Measurements from ENCODE around the gene PSMD13.
A peak's percentile ranks its signal among the peaks of the same experiment; 100 is the strongest.
"Not testable (repeated sequence)": the region's sequence is repeated elsewhere in the genome, so short reads cannot be mapped to it uniquely, and the experiment has no call there.

The PSMD13 gene

DNA sequence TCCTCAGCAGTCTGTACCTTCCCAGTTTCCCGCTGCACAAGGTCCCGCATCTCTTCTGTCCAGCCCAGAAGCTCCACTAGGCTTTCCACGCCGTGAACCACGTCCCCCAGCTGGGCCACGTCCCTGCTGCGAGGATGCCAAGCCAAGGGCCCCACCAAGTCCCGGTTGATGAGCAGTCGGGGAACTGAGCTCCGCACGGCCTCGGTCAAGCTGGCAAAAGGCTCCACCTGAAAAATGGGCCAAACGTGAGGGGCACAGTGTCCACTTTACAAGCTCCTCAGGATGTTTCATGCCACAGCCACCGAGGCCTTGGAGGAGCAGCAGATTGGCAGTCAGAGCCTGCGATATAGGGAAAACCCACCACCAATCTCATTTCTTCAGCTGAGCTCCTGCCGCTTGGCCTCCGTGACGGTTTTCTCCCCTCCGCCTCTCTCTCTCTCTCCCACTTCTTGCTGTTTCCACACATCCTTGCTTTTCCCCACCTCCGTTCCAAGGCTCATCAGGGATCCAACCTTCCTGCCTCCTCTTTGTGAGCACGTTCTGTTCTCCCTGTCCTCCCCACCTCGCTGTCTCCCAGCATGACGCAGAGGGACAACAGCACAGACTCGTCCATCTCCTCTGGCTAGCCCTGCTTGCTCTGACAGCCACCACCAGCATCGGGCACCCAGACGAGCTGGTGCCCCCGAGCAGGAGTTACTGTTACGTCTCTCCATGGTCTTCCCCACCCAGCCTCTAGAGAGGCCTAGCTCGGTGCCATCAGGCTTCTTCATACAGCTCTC lies 17.8 kb upstream of the PSMD13 start:
- no peak for DNase-seq (ENCODE audit: low read depth)

DNA sequence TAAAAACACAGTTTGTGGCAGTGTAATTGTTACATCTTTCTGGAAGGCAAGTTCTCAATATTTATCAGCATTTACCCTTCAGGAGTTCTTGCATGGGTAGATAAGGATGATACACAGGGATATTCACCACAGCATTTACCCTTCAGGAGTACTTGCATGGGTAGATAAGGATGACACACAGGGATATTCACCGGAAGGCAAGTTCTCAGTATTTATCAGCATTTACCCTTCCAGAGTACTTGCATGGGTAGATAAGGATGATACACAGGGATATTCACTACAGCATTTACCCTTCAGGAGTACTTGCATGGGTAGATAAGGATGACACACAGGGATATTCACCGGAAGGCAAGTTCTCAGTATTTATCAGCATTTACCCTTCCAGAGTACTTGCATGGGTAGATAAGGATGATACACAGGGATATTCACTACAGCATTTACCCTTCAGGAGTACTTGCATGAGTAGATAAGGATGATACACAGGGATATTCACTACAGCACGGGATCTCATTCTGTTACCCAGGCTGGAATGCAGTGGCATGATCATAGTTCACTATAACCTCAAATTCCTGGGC lies 16.0 kb upstream of the PSMD13 start:
- not testable (repeated sequence) for DNase-seq (ENCODE audit: low read depth)

DNA sequence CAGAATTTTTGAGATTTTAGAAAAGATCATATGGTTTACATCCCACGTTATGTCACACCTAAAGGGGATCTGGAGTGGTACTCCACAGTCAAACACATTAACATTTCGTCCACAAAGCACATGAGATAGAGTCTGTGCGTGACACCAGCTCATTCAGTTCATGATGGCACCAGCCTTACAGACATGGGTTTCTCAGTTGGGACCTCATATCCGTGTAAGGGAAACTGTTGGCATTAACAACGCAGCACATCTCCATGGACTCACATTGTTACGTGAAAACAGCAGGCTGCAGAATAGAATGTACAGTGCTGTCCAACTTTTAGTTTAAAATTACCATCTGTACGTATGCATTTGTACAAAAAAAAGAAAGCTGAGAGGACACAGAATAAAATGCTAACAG lies 15.2 kb upstream of the PSMD13 start:
- no peak for DNase-seq (ENCODE audit: low read depth)

- DNase-seq (ENCODE audit: low read depth), result no peak
Observed at GRCh38 chr11:221998-222789, 14.6 kb upstream of the PSMD13 start.

DNA sequence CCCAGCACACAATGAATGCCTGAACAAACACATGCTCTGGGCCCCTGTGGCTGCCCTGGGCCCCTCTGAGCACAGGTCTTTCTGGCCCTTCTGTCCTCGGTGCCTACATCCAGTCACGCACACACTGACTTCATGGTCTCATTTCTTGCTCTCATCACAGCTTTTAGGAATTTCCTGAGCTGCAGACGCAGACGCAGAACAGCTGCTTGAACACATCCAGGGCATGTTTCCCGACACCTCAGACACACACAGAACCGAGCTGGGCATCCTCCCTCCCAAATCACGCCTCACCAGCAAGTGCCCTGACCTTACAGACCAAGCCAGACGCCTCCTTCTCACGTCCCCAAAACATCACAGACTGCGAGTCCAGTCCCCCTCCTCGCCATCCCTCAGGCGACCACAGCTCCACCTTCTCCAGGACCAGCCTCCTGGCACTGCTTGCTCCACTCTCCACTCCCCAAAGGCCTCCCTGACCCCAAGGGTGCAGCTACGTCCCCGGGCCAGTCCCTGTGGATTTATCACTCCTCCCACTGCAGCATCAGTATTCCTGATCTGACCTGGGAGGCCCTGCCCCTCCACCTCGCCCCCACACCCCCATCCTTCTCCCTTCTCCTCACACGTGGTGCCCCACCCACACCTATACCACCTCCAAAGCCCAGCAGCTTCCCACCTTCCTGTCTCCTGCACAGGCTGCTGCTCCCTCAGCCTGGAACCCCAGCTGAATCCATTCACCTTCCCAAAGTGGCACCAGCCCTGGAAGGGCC lies 13.6 kb upstream of the PSMD13 start:
- no peak for DNase-seq (ENCODE audit: low read depth)

DNA sequence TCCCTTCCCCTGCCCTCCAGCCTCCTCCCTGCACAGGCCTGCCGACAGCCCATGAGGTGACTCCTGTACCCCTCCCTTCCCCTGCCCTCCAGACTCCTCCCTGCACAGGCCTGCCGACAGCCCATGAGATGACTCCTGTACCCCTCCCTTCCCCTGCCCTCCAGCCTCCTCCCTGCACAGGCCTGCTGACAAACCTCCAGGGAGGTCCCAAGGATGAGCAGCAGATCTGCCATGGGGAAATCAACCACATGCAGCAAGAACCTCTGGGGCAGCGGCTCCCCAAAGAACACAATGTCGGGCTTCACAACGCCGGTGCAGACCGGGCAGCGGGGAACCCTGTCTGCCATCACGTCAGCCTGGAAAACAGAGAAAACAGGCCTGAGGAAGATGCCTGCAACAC lies 12.9 kb upstream of the PSMD13 start:
- DNase-seq (ENCODE audit: low read depth), result no peak

DNA sequence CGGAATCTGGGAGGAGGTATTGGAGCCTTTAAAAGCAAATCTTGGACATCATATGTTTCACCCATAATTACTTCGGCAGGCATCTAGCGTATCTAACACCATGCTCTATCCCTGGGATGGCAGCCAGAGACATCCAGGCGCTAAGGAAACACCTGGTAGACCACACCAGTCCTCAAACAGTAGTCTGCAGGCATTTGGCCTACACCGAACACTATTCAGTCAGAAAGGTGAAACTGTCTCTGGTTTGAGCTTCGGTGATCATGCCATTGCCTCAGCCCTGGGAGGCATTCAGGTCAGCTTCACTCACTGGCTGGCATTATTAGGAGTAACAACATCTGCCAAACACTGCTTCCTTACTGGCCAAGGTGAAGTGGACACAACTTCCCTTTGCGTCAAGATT lies 12.4 kb upstream of the PSMD13 start:
- DNase-seq (ENCODE audit: low read depth), result no peak

DNA sequence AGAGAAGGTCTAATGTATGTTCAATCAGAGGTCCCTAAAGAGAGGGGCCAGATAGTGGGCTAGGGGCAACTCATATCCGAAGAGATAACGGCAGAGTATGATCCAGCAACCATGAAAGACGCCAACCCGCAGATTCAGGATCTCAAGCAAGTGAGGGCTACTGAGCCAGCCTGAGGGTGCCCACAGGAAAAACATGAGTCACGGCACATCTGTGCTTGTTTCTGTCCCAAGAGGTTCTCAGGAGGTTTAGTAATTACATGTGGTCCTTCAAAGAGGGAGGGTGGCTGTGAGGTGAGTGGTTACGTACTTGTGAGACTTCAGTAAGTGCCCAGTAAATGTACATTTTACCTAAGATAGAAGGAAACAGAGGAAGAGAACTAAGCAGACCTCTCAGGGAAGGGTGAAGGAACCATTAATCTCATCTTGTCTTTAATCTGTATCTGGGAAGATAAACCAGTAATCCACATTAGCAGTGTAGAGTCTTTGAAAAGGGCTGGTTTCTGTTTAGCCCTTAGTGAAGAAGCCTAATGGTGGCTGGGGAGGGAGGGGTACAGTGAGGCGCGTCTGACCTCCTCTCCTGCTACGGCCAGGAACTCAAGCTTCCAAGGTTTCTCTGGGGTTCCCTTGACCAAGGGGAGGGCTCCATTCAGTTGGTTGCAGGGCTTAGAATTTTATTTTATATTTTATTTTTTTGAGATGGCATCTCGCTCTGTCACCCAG lies 10.9 kb upstream of the PSMD13 start:
- DNase-seq (ENCODE audit: low read depth), result no peak

DNA sequence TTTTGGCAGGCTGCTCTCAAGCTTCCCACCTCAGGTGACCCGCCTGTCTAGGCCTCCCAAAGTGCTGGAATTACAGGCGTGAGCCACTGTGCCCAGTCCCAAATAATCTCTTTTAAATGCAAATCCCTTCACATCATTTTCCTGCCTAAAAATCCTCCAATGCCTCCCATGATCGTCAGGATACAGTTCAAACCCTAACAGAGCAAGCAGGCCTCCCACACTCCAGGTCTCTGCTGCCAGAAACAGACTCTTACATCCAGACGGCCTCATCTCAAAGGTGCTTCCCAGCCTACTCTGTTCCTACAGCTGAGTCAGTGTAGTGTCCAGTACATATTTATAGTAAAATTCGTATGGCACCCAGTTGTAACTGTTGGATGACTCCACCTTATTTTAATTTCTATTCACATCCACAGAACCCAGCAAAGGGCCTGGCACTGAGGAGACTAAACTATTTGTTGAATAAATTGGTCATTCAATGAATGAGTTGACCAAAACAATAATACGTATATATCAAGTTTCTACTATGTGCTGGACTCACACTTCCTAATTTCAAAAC lies 8.9 kb upstream of the PSMD13 start:
- no peak for DNase-seq (ENCODE audit: low read depth)

GRCh38 chr11:230431-230830 lies 6.3 kb upstream of the PSMD13 start:
- no peak for DNase-seq (ENCODE audit: low read depth)

DNA sequence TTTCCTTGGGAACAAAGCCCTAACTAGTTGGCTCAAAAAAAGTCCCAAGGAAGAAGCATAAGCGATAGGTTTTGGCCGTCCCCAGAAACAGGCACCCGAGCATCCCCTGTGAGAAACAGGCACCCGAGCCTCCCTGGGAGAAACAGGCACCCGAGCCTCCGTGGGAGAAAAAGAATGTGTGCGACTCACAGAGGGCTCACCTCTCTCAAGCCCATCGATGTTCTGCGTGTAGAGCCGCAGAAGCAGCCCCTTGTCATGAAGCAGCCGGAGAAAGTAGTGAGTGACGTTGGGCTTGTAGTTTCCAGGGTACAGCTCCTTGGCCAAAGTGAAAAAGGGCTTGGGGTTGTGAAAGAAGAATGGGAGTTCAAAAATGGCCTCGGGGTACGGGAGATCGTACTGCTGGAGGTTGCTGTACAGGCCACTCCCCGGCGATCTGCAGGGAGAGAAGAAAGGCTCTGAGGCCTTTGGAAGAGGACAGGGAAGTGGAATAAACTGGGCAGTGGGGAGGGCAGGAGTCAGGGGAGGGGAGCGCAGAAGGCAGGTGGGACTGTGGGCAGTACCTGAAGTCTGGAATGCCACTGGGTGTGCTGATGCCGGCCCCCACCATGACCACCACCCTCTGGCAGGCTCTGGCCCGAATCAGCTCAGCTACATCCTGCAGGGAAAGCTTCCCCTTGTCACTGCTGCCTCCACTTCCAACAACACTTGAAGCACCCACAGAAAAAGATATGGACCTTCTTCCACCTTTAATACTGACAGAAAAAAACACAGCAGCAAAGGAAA lies 3.8 kb upstream of the PSMD13 start:
- no peak for DNase-seq (ENCODE audit: low read depth)

GRCh38 chr11:235180-235579 lies 1.6 kb upstream of the PSMD13 start:
- no peak for DNase-seq (ENCODE audit: low read depth)

DNA sequence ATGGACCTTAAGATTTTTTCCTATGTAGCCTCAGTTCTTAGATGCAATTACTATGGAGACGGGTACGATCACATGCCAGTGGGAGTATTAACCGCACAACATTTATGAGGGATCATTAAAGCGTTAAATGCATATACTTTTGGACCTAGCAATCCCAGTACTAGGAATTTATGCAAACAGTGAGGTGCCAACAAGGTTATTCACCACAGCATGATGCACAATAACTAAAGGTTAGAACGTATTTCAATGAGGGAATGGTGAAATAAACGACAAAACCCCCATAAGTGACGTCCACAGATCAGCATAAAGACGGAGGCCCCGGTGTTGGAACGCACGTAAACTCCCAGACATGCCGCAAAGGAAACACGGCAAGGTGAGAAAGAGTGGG lies 1.2 kb upstream of the PSMD13 start:
- no peak for DNase-seq (ENCODE audit: low read depth)

DNA sequence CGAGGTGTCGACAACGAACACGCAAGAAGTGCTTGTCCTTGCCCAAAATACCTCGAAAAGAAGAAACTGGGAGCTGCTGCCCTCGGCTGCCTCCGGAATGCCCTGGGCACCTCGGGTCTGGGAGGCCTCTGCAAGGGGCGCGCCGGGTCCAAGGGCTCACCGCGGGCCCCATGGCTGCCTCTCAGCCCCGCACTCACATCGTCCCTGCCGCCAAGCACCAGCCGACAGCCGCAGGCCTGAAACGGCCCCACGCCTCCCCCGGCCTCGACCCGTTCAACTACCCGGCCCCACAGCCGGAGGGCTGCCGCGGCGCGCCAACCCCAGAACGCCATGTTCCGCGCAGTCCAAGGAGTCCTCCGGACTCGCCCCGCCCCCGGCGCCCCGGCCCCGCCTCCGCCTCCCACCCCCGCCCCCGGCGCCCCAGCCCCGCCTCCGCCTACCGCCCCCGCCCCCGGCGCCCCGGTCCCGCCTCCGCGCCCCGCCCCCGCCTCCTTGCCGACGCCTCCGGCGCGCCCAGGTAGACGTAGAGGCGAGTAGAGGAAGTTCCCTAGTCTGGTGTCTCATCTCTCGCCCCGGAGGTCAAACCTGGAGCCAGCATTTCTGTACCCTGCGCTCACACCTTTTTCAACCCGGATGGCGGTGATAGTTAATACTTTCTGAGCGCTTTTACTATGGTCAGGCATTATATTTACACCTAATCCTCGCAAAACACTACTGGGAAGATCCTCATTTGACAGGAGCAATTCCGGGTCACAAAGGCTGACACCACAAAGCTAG lies 591 bp upstream of the PSMD13 start, which contains the start of gene SIRT3:
Gene SIRT3 (minus strand): TSS at position 346 of the 777 bp plus-strand sequence. CDS start 14 bp downstream, at position 332.
- DNase-seq (ENCODE audit: low read depth), result peak; percentile 48

DNA sequence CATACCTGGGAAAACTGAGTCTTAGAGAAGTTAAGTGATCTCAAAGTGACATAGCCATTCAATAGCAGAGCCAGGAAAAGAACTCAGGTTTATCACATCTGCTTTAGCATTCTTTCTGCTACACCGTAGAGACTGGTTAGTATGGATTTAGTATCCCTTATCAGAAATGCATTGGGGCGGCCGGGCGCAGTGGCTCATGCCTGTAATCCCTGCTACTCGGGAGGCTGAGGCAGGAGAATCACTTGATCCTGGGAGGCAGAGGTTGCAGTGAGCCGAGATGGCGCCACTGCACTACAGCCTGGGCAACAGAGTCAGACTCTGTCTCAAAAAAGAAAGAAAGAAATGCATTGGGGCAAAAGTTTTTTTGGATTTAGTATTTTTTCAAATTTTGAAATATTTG lies 1.6 kb downstream of the PSMD13 start:
- DNase-seq (ENCODE audit: low read depth), result not testable (repeated sequence)

- no peak for DNase-seq (ENCODE audit: low read depth)
Observed at GRCh38 chr11:240315-240714, 3.5 kb downstream of the PSMD13 start.

- no peak for DNase-seq (ENCODE audit: low read depth)
Observed at GRCh38 chr11:241634-242033, 4.9 kb downstream of the PSMD13 start.

- no peak for DNase-seq (ENCODE audit: low read depth)
Observed at GRCh38 chr11:244376-244775, 7.6 kb downstream of the PSMD13 start.

GRCh38 chr11:249062-249461 lies 12.3 kb downstream of the PSMD13 start:
- no peak for DNase-seq (ENCODE audit: low read depth)

DNA sequence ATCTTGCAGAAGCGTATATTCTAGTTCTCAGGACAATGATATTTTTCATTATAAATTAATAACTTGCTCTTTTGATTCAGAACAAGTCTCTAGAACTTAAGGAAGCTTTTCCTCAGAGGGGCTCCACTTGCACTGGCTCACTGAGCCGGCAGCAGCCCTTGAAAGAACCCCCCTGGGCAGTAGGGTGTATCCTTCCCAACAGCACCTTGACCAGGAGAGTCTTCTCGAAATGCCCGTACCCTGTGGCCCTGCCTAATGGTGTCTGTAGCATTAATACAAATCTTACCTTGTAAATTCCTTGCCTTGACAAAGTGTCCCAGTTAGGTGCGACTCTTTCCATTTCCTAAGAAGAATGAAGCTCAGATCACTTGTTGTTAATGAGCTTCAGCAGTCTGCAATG lies 13.5 kb downstream of the PSMD13 start:
- no peak for DNase-seq (ENCODE audit: low read depth)

Data from fibroblast of the conjunctiva (primary cell).